ENCODE data around the gene CENPVL3.
"Not testable (repeated sequence)": the region's sequence is repeated elsewhere in the genome, so short reads cannot be mapped to it uniquely, and the experiment has no call there.

Gene CENPVL3

DNA sequence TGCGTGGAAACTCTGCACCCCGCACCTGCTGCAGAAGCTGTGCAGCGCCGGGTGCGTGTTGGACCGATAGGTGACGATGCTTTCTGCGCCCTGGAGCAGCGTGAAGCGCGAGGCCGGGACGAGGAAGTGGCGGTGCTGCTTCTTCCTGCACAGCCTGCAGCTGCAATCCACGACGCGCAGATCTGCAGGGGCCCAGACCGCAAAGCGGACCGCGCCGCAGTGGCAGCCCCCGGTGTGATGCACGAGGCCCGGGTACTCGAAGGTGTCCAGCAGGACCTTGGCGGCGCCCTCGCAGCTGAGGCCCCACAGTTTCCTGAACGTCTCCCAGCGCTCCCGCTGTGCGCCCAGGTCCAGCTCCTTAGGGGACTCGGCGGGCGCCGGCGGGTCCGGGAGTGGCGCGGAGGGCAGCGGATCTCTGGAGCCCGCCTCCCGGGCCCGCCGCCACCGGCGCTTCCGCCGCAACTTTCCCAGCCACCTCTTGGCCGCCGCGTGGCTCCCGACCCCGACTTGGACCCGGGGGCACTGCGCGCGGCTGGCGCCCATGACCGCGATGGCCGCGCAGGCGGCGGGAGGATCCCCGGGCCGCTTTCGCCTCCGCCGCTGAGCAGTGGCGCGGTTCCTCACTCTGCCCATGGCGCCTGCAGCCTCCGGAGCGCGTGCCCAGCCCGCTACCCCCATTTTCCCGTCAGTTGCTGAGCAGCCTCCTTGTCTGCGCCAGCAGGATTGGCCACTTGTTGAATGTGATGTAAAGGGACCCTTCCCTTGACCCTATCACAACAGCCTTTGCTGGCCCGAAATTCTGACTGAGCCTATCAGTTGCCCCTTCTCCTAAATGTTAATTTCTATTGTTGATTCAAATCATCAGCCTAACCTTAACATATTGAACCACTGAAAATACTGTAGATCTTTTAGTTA, at the start of gene CENPVL3:
Gene CENPVL3 (minus strand): TSS at position 672 of the 915 bp plus-strand sequence. CDS start 39 bp downstream, at position 633.
- DNase-seq (ENCODE audit: low read depth) = not testable (repeated sequence)

DNA sequence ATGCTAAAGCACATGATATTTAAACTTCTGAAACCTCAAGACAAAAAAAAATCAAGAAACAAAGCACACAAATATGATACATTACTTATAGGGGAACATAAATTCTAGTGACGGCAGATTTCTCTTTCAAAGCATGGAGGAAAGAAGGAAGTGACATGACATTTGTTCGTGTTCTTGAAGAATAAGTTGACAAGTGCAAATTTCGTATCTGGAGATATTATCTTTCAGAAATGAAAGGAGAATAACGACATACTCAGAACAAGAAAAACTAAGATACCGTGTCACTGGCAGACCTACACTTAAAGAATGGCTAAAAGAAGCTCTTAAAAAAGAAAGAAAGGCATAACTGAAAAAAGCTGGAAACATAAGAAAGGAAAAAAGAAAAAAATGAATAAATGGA, 47.3 kb upstream of the CENPVL3 start:
- no peak for DNase-seq (ENCODE audit: low read depth)

DNA sequence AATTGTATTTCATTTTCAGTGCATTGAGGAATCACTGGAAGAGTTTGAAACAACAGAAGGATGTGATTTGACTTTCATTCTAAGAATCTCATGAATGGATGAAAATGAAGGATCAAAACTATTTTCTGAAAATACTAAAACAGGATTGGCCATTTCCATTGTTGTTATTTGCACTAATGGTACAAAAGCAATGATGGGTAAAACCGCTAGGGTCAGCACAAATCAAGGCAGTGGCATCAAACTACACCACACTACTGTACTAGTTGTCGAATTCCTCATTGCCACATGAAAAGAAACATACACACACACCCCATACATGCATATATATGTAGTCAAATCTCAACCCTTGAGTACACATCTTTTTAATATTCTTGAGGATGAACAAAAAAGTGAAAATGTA, 24.7 kb upstream of the CENPVL3 start:
- DNase-seq (ENCODE audit: low read depth) = no peak

DNA sequence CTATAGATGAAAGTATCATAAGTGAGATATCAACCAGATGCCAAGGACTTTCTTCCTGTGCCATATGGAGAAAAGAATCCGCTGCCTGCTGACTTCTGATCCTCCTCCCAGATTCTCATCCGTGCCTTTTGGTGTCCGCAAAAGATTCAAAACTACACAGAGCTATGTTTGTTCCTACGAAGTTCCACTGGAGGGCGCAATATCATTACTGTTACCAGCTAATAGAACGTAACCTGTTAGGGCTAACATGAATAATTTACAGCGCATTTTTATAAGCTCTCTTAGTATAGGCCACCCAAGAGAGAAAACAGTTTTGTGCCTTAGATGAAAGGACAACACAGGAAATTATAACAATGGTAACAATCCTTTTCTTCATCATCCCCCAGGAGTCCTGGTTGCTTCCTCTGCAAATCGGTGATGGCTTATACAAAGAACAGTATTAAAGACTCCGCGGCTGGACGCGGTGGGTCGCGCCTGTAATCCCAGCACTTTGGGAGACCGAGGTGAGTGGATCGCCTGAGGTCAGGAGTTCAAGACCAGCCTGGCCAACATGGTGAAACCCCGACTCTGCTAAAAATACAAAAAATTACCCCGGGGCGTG, 22.8 kb upstream of the CENPVL3 start:
- DNase-seq (ENCODE audit: low read depth) = peak; percentile 19

DNA sequence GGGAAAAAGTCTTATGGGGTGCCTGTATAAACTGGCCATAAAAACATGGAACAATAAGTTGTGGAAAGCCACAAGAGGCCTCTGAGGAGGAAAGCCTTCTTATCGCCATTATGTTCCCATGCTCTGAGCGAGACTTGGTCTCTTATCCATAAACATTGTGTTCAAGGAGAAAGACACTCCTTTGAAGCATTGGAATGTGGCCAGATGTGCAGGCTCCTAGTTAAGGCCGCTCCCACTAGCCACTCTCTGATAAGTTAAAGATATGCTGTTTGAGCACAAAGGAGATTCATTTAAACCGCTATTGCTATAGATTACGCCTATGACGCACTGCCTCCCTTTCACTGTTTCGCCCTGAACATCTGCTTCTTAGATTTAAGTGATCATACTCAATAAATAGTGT, 17.8 kb upstream of the CENPVL3 start:
- DNase-seq (ENCODE audit: low read depth) = not testable (repeated sequence)

DNA sequence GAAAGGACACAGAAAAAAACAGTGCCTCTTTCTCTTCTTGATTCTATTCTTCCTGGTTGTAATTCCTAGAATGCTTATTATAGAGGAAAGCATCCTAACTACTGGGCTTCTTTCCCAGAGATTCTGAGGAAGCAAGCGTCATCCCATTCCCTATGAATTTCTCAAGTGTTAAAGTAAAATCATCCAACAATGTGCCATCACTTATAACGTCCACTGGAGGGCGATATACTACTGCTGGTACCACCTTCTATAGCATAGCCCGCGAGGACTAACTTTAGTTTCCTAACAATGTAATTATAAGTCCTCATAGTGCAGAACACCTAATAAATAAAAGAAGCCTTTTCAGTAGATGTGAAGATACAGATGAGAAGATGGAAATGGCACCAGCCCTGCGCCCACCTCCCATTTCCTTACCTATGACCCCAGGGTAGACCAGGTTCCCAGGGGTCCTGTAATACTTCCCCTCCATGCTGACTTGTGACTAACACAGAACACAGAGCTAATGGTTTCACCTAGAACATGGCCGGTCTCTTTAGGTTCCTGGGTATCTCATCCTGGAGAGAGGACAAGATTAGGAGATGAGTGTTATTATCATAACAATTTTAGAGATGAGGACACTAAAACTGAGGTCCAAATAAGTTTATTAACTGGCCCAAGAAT, 4.2 kb downstream of the CENPVL3 start:
- peak; percentile 28 for DNase-seq (ENCODE audit: low read depth)

DNA sequence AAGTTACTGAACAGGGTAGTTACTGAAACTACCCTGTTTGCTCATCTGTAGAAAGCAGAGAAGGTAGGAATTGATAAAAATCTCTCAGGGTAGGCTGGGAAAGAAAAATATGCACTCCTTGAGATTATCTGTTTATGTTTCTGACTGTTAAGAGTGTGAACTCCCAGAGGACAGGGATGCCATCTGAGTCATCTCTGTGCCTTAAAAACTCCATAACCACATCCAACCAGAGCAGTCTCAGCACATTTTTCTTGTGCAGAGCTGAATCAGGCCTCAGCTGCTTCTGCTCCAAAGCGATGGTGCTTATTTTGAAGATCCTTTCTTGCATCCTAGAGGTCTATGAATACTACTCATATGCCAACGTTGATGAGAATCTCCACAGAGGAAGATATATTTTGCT, 9.9 kb downstream of the CENPVL3 start:
- DNase-seq (ENCODE audit: low read depth) = peak; percentile 4

DNA sequence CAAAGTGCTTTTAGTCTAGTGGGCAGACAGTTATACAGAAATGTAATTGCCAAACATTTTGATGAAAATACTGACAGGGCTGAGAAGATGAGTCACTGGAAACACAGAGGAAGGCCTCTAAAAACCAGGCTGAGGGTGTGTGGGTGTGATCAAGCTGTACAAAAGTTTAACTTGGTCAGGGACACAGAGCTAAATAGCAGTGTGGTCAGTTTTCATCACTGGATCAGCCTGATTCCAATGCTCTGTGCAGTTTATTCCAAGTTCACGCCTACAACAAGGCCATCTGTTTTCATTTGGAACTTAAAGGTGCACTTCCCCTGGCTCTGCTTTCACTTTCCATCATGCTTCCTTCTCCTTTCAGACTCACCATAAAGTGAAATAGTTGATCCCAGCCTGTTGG, 10.6 kb downstream of the CENPVL3 start:
- peak; percentile 1 for DNase-seq (ENCODE audit: low read depth)

DNA sequence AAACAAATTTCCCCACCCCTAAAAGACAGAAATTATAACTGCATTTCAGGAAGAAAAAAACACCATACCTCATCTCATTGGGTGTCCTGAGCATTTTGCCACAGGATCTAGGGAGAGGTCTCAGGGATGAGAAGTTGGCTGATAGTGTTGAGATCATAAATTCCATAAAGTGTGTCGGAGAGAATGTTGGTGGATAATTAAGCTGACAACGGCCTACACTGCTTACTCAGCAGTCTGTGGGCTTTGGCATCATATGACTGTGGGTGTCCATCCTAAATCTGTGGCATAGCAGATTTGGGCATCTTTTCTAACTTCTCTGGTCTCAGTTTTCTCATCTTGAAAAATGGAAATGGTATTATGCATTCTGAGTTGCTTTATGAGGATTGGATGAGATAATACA, 12.3 kb downstream of the CENPVL3 start:
- DNase-seq (ENCODE audit: low read depth) = no peak

DNA sequence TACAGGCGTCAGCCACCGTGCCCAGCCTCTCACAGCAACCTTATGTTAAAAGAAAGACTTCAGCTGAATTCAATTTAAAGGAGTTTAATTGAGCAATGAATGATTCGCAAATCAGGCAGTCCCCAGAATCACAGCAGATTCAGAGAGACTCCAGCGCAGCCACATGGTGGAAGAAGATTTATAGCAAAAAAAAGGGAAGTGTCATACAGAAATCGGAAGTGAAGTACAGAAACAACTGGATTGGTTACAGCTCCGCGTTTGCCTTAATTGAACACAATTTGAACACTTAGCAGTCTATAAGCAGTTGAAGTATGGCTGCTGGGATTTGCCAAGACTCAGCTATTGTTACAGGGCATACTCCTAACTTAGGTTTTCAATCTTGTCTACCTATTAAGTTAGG, 19.8 kb downstream of the CENPVL3 start:
- DNase-seq (ENCODE audit: low read depth) = no peak

DNA sequence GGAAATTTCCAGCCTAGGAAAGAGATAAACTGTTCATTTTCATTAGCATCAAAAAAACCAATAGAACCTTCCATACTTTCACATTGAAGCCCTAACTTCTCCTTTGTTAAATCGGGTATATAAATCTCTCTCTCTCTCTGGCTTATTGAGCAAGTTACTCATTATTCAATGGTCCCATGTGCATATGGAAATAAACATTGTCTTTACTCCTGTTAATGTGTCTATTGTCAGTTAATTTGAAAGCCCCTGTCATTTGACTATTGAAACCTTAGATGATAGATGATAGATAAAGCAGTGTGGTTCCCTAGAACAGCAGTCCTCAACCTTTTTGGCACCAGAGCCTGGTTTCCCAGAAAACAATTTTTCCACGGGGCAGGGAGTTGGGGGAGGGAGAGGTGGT, 46.8 kb downstream of the CENPVL3 start:
- DNase-seq (ENCODE audit: low read depth) = no peak

DNA sequence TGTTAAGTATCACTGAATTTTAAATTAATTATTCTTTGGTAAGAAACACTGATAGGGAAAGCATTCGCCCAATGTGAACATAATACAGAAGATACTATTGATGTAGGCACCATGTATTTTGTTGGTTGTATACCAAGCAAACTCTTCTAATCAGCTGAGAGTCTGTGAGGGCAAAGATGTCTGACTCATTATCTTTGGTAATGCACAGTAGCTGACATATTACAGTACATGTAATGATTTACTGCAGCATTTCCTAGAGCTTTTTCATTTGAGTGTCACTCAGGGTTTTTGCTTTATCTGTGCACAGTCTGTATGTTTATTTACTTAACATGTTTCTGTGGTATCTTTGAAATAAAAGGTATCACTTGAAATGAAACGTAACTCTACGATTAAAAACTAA, 49.2 kb downstream of the CENPVL3 start:
- DNase-seq (ENCODE audit: low read depth) = no peak

DNA sequence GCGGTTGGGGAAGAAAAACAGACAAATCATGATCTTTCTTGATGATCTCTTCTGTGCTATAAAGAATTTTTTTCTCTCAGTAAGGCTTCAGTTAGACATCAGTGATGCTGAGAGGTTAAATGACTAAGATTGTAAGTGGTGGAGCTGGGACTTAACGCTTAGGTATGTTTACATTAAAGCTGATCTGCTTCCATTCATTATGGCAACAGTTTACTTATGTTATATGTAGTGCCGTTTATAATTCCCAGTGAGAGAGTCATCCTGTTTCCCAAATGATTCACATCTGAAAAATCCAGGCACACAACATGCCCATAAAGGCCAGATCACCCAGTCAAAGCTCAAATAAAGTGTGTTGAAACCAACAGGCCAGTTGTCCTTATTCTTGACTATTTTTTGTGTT, 50.1 kb downstream of the CENPVL3 start:
- peak; percentile 12 for DNase-seq (ENCODE audit: low read depth)
